Glutamatergic neuron (in vitro differentiated cells): ENCODE data around the gene DLG2. TPM values are rescaled to one million over a fixed set of nuclear protein-coding genes. Genes with fewer than 3 reads are reported as not detected.

Experiments
- DNase-seq: peaks from one replicate; pipeline ENCODE4 v3.0.0; 2022
- H3K27ac Mint-ChIP-seq: one replicate; pipeline ENCODE4 v1.8.0; 2020; ENCODE audit warnings: mild to moderate bottlenecking, mixed read lengths, inconsistent platforms; ENCODE audit not compliant: unreplicated experiment
- H3K27me3 Mint-ChIP-seq: one replicate; pipeline ENCODE4 v1.8.0; 2020; ENCODE audit warnings: mild to moderate bottlenecking, moderate library complexity, mixed read lengths, inconsistent platforms; ENCODE audit not compliant: unreplicated experiment
- H3K36me3 Mint-ChIP-seq: one replicate; pipeline ENCODE4 v1.8.0; 2020; ENCODE audit warnings: mild to moderate bottlenecking, mixed read lengths, inconsistent platforms; ENCODE audit not compliant: unreplicated experiment
- H3K4me1 Mint-ChIP-seq: one replicate; pipeline ENCODE4 v1.8.0; 2020; ENCODE audit warnings: mild to moderate bottlenecking, low read depth, mixed read lengths, inconsistent platforms; ENCODE audit not compliant: unreplicated experiment
- H3K4me3 Mint-ChIP-seq: one replicate; pipeline ENCODE4 v1.8.0; 2020; ENCODE audit warnings: mild to moderate bottlenecking, mixed read lengths, inconsistent platforms; ENCODE audit not compliant: unreplicated experiment
- H3K9me3 Mint-ChIP-seq: one replicate; pipeline ENCODE4 v1.8.0; 2020; ENCODE audit warnings: mild to moderate bottlenecking, moderate library complexity, mixed read lengths, inconsistent platforms; ENCODE audit not compliant: unreplicated experiment
- total RNA-seq: library from RNA; stranded (reverse); fragmentation: NEBNext Ultra II Directional; extraction: Animal tissue kit (Norgen Biotek cat#: 25700); gene quantifications from one replicate; pipeline ENCODE4 v1.2.1, GENCODE V29; 2021; ENCODE audit not compliant: unreplicated experiment
- TF ChIP-seq, protein P1 (sequence below): fragments of 200-600 bp; sonication (generic); IDR thresholded peaks from one replicate; pipeline ENCODE4 v1.5.0; 2021; ENCODE audit not compliant: partially characterized antibody, unreplicated experiment

DLG2 gene
- total RNA-seq, 1 donor from 2014 or later, result 2.9 TPM

DNA sequence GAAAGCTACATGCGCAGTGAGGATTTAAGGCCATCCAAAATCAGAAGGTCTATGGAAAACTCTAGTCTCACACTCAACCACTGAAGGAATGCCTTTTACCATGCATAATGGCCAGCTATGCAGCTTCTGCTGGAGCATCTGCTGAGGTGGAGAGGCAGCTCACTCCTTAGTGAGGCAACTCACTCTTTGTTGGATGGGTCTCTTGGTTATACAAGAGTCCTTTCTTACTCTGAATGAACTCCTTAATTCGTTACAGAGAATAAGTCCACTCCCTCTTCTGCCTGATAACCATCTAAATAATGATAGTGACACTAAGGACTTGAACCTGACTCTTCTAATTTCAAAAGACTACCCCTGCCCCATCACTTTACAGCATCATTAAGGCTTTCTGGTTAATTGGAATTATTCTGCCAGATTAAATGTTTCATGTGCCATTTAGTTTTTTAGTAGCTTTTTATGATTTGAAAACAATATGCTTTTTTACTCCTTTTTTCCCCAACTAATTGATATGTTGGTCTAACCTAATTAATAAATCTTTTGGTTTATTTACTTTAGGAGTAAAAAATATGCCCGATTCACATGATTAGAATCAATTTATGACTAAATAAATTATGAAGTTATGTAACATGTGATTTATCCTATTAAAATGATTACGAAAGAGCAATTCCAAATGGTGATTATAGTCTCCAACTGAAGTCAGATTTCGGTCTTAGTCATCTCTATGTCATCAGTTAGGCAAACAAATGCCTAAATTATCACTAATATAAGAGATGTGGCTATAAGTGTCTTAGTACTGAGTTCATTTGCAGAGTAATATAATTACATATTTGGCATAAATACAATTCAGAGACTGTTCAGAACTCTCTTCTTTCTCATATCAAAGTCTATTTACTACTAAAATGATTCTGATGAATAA, 2054.3 kb downstream of the DLG2 start:
- Mint-ChIP-seq H3K27me3 (no peaks in the 10 kb centered on the region), H3K4me1 (no peaks in the 10 kb centered on the region), H3K36me3 (no peaks in the 10 kb centered on the region), H3K27ac (no peak overlapping the region), H3K4me3 (no peak overlapping the region), H3K9me3 (peaks cover 1% of the 10 kb centered on the region)
- no peak for DNase-seq
- TF ChIP-seq, protein P1, sequence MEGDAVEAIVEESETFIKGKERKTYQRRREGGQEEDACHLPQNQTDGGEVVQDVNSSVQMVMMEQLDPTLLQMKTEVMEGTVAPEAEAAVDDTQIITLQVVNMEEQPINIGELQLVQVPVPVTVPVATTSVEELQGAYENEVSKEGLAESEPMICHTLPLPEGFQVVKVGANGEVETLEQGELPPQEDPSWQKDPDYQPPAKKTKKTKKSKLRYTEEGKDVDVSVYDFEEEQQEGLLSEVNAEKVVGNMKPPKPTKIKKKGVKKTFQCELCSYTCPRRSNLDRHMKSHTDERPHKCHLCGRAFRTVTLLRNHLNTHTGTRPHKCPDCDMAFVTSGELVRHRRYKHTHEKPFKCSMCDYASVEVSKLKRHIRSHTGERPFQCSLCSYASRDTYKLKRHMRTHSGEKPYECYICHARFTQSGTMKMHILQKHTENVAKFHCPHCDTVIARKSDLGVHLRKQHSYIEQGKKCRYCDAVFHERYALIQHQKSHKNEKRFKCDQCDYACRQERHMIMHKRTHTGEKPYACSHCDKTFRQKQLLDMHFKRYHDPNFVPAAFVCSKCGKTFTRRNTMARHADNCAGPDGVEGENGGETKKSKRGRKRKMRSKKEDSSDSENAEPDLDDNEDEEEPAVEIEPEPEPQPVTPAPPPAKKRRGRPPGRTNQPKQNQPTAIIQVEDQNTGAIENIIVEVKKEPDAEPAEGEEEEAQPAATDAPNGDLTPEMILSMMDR, result no peak

DNA sequence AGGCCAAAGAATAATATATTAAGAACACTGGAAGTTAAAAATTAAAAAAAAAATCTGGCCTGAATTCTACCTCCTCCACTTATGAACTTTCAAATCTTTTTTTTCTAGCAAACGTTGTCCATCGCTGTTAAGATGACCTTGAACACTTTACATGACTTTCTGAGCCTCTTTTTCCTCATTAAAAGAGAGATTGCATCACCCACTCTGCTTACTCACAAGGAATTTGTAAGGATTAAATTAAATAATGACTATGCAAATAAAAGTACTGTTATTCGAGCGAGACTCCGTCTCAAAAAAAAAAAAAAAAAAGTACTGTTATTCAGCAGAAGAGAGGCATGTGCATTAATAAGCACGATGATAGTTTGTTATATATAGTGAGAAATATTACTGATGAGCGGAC, 2055.8 kb downstream of the DLG2 start:
- no peaks in the 10 kb centered on the region for H3K4me1 Mint-ChIP-seq
- no peak overlapping the region for H3K4me3 Mint-ChIP-seq
- no peak overlapping the region for H3K27ac Mint-ChIP-seq
- H3K36me3 Mint-ChIP-seq, result no peaks in the 10 kb centered on the region
- peaks cover 1% of the 10 kb centered on the region for H3K9me3 Mint-ChIP-seq
- no peak for DNase-seq
- TF ChIP-seq, protein P1, result no peak
- H3K27me3 Mint-ChIP-seq, result no peaks in the 10 kb centered on the region

DNA sequence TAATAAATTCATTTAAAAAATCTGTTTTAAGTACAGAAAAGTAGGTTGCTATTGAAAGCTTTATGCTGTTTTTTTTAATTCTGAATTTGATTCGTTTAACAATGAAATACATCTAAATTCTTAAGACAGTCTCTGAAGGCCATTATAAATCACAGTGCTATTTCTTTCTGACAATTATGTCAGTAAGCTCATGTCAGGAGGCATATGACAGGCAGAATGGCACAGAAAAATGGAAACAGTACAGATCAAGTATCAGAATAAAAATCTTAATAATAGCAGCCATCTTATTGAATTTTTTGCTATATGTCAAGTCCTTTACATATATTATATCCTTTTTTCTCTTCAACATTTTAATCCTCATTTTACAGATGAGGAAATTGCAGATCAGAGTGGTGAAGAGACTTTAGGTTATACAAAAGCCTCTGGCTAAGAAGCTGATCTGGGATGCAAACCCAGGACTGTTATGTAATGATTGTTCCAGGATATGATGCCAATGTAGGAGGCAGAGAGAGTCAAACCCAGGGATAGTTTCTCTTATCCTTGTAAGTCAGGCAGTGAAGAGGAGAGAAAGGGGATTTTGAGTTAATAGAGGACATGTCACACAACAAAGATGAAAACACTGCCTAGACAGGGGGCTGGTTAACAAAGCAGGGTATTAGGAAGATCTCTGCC, 2057.9 kb downstream of the DLG2 start:
- no peak overlapping the region for H3K27ac Mint-ChIP-seq
- no peaks in the 10 kb centered on the region for H3K36me3 Mint-ChIP-seq
- no peak overlapping the region for H3K4me3 Mint-ChIP-seq
- no peaks in the 10 kb centered on the region for H3K4me1 Mint-ChIP-seq
- no peaks in the 10 kb centered on the region for H3K27me3 Mint-ChIP-seq
- no peak for DNase-seq
- TF ChIP-seq, protein P1, result no peak
- H3K9me3 Mint-ChIP-seq, result peaks cover 1% of the 10 kb centered on the region

DNA sequence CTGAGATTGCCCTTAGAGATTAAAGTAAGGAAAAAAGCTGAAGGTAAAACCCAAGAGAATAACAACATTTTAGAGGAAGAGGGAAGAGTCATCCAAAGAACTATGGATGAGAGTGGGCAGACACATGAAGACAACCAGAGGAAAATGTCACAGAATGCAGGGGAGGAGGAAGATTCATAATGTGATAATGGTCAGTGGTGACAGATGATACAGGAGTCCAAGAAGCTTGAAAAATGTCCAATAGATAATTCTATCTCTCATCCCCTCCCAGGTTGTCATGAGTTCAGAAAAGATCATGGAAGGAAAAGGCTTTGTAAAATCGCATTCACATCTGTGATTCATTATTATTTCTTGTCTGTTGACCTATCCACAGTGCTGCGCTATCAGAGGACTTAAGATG, 2058.6 kb downstream of the DLG2 start:
- Mint-ChIP-seq H3K9me3 (peaks cover 1% of the 10 kb centered on the region), H3K4me3 (no peak overlapping the region), H3K36me3 (no peaks in the 10 kb centered on the region), H3K27ac (no peak overlapping the region), H3K27me3 (no peaks in the 10 kb centered on the region), H3K4me1 (no peaks in the 10 kb centered on the region)
- DNase-seq, result no peak
- TF ChIP-seq, protein P1, result no peak

DNA sequence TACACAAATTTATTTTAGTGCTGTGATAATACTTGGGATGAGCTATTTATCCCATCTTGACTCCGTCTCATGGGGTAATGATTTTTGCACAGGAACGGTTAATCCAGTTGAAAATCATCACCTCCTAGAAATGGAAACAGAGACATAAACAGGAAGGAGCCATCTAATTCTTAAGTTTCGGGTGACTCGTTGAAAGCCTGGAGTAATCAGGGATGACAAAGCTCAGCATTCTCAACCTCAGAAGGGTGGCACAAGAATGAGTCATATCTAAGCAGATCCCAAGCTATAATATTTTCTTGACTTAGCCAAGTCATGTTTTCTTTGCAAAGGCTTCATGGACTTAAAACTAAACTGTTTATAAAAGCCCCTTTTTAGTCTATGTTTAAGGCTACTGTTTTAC, 2060.2 kb downstream of the DLG2 start:
- Mint-ChIP-seq H3K9me3 (peaks cover 1% of the 10 kb centered on the region), H3K27ac (no peak overlapping the region), H3K27me3 (no peaks in the 10 kb centered on the region), H3K4me3 (no peak overlapping the region), H3K36me3 (no peaks in the 10 kb centered on the region), H3K4me1 (no peaks in the 10 kb centered on the region)
- no peak for DNase-seq
- TF ChIP-seq, protein P1, result no peak
